CD14-positive monocyte (primary cell): ENCODE results near the gene PAK1IP1. TPM values are rescaled to one million over a fixed set of nuclear protein-coding genes. Genes with fewer than 3 reads are reported as not detected.
"Not testable (repeated sequence)": the region's sequence is repeated elsewhere in the genome, so short reads cannot be mapped to it uniquely, and the experiment has no call there.

Source experiments
- DNase-seq, 3 donors: peaks; one replicate each; pipeline ENCODE4 v3.0.0-alpha.2; 2011 to 2022
- H2AFZ ChIP-seq: 2 replicates; pipeline ENCODE4 v1.6.0; 2012; ENCODE audit warnings: mild to moderate bottlenecking, low read depth, low read length, inconsistent platforms; ENCODE audit not compliant: insufficient read depth, poor library complexity, severe bottlenecking
- H3K27ac ChIP-seq, 2 donors: 1 replicate in 1 of 2; 2 replicates in 1 of 2; pipeline ENCODE4 v1.5.1; 2012 to 2013; ENCODE audit warnings: low read length in 2 of 2, control low read depth in 1 of 2, inconsistent platforms in 1 of 2, low read depth in 1 of 2, mild to moderate bottlenecking in 1 of 2
- H3K27me3 ChIP-seq, 2 donors: one replicate each; pipeline versions ENCODE4 v1.6.0 to v1.6.1; 2011 to 2013; ENCODE audit warnings: low read length in 2 of 2; ENCODE audit not compliant: control insufficient read depth in 2 of 2, insufficient read depth in 2 of 2
- H3K36me3 ChIP-seq, 2 donors: replicated peaks in 1 of 2; 1 replicate in 1 of 2; 2 replicates in 1 of 2; pipeline versions ENCODE4 v1.5.1 to v1.6.1; 2012 to 2013; ENCODE audit warnings: low read length in 2 of 2, control low read depth in 1 of 2, inconsistent platforms in 1 of 2, mild to moderate bottlenecking in 1 of 2; ENCODE audit not compliant: insufficient read depth in 2 of 2, control insufficient read depth in 1 of 2
- H3K4me1 ChIP-seq, 2 donors: 1 replicate in 1 of 2; 2 replicates in 1 of 2; pipeline versions ENCODE4 v1.5.1 to v1.6.1; 2012 to 2013; ENCODE audit warnings: low read length in 2 of 2, control low read depth in 1 of 2, inconsistent platforms in 1 of 2, mild to moderate bottlenecking in 1 of 2, moderate library complexity in 1 of 2; ENCODE audit not compliant: insufficient read depth in 2 of 2, control insufficient read depth in 1 of 2
- H3K4me2 ChIP-seq: replicated peaks from 2 replicates; pipeline ENCODE3; 2012; ENCODE audit warnings: low read length, moderate library complexity, mild to moderate bottlenecking; ENCODE audit not compliant: poor library complexity, severe bottlenecking; ENCODE audit errors: extremely low read depth
- H3K4me3 ChIP-seq, 3 experiments: fragments of 200-600 bp in 1 of 3; sonication (generic) in 1 of 3; replicated peaks in 1 of 3; 1 replicate in 2 of 3; 2 replicates in 1 of 3; pipeline ENCODE4 v1.5.1; 2011 to 2013; ENCODE audit warnings: low read length in 3 of 3, mild to moderate bottlenecking in 3 of 3, control low read depth in 2 of 3, low read depth in 2 of 3, inconsistent platforms in 1 of 3, moderate library complexity in 1 of 3
- H3K79me2 ChIP-seq: 2 replicates; pipeline ENCODE4 v1.6.0; 2012; ENCODE audit warnings: mild to moderate bottlenecking, control low read depth, inconsistent platforms, low read length, moderate library complexity; ENCODE audit not compliant: insufficient read depth
- H3K9ac ChIP-seq: 2 replicates; pipeline ENCODE4 v1.6.0; 2017; ENCODE audit warnings: low read length, mild to moderate bottlenecking; ENCODE audit not compliant: insufficient read depth, poor library complexity, severe bottlenecking
- H3K9me3 ChIP-seq, 2 donors: replicated peaks in 1 of 2; 1 replicate in 1 of 2; 2 replicates in 1 of 2; pipeline versions ENCODE4 v1.5.1 to v1.6.1; 2012 to 2013; ENCODE audit warnings: low read length in 2 of 2, control low read depth in 1 of 2; ENCODE audit not compliant: control insufficient read depth in 1 of 2, insufficient read depth in 1 of 2
- H4K20me1 ChIP-seq: 2 replicates; pipeline ENCODE4 v1.6.0; 2012; ENCODE audit warnings: mild to moderate bottlenecking, low read length, control low read depth, moderate library complexity; ENCODE audit not compliant: insufficient read depth
- H3K27ac Mint-ChIP-seq, 7 donors: one replicate each; pipeline ENCODE4 v1.8.0; 2020; ENCODE audit warnings: mild to moderate bottlenecking in 7 of 7, mixed read lengths in 7 of 7, moderate library complexity in 6 of 7, inconsistent platforms in 2 of 7
- H3K27me3 Mint-ChIP-seq, 3 donors: one replicate each; pipeline ENCODE4 v1.8.0; 2021 to 2022; ENCODE audit warnings: low read depth in 3 of 3, mild to moderate bottlenecking in 3 of 3, mixed read lengths in 3 of 3, moderate library complexity in 3 of 3, inconsistent platforms in 1 of 3
- H3K36me3 Mint-ChIP-seq, 2 donors: one replicate each; pipeline ENCODE4 v1.8.0; 2020; ENCODE audit warnings: mixed read lengths in 2 of 2, inconsistent platforms in 1 of 2, mild to moderate bottlenecking in 1 of 2
- H3K4me1 Mint-ChIP-seq: one replicate; pipeline ENCODE4 v1.8.0; 2020; ENCODE audit warnings: mild to moderate bottlenecking, mixed read lengths
- H3K4me3 Mint-ChIP-seq, 2 donors: one replicate each; pipeline ENCODE4 v1.8.0; 2020; ENCODE audit warnings: mild to moderate bottlenecking in 2 of 2, mixed read lengths in 2 of 2, moderate library complexity in 1 of 2
- H3K9me3 Mint-ChIP-seq, 7 donors: one replicate each; pipeline ENCODE4 v1.8.0; 2020 to 2022; ENCODE audit warnings: mixed read lengths in 7 of 7, mild to moderate bottlenecking in 6 of 7, moderate library complexity in 6 of 7, inconsistent platforms in 2 of 7
- CTCF ChIP-seq: fragments of 200-600 bp; IDR thresholded peaks from one replicate; pipeline ENCODE4 v1.8.0; 2022; ENCODE audit warnings: antibody characterized with exemption, mild to moderate bottlenecking
- WGBS: methylation state at CpG from one replicate; pipeline ENCODE4 v1.1.5; 2013; ENCODE audit warnings: missing lambda C conversion rate; ENCODE audit not compliant: insufficient coverage; 5-methylcytosine and 5-hydroxymethylcytosine counted together
- intact Hi-C, 2 donors: fragments of 100-400 bp; cut with micrococcal nuclease; formaldehyde crosslinking; loops; one replicate each; pipeline versions ENCODE4 v1.15.0 to v1.15.1; 2023
- polyA plus RNA-seq, 3 donors: library from polyadenylated mRNA; depleted of rRNA in 1 of 3; unstranded in 2 of 3; stranded (reverse) in 1 of 3; fragments of 300-500 nt in 2 of 3; fragments of >200 nt in 1 of 3; fragmentation: Illumina TruSeq in 2 of 3; gene quantifications; 1 replicate in 2 of 3; 2 replicates in 1 of 3; pipeline ENCODE4 v1.2.3, GENCODE V29; 2012 to 2021

PAK1IP1 gene
- polyA plus RNA-seq, 3 donors: 6.2 to 13.3 (median 11.7) TPM

- no peak for TF ChIP-seq CTCF
Observed at GRCh38 chr6:10720265-10720959, 25.6 kb downstream of the PAK1IP1 start.

GRCh38 chr6:10720960-10721849 is 26.4 kb downstream of the PAK1IP1 start:
- Mint-ChIP-seq H3K4me1 (peaks cover 42% of the 10 kb centered on the region), H3K36me3 (peaks cover 12 to 14% of the 10 kb centered on the region in 2 donors), H3K27ac (peak overlapping the region in 5 of 7 donors; percentile 30 to 85 (median 65)), H3K9me3 (peaks cover 14 to 26% (median 18%) of the 10 kb centered on the region in 7 donors), H3K4me3 (peak overlapping the region; percentile 72 to 81)
- Histone ChIP-seq H3K4me1 (peaks cover 20 to 31% of the 10 kb centered on the region in 2 donors), H3K9ac (peak overlapping the region; percentile 64), H3K4me3 (peak overlapping the region; percentile 47 to 76 (median 56)), H3K9me3 (peaks cover 7 to 21% of the 10 kb centered on the region in 2 donors), H3K79me2 (peaks cover 15% of the 10 kb centered on the region), H3K27ac (peak overlapping the region; percentile 42 to 68), H3K4me2 (peak overlapping the region; percentile 79), H2AFZ (peak overlapping the region; percentile 82)
- H4K20me1 ChIP-seq, H3K27me3 Mint-ChIP-seq, intact Hi-C loops, H3K36me3 ChIP-seq, DNase-seq, H3K27me3 ChIP-seq: not testable (repeated sequence)
- 97% methylated on average over 10 of the region's 17 CpGs for WGBS

More at GRCh38 chr6:10720265-10720959, 25.6 kb downstream of the PAK1IP1 start:
- Histone ChIP-seq H4K20me1 (no peaks in the 10 kb centered on the region), H3K9ac (peak overlapping the region; percentile 64), H2AFZ (peak overlapping the region; percentile 82), H3K4me1 (peaks cover 20 to 31% of the 10 kb centered on the region in 2 donors), H3K27me3 (no peaks in the 10 kb centered on the region), H3K36me3 (no peaks in the 10 kb centered on the region), H3K4me2 (peak overlapping the region; percentile 79), H3K79me2 (peaks cover 15% of the 10 kb centered on the region), H3K4me3 (peak overlapping the region; percentile 47 to 76 (median 56)), H3K9me3 (peaks cover 7 to 21% of the 10 kb centered on the region in 2 donors), H3K27ac (peak overlapping the region; percentile 42 to 68)
- peaks cover 14 to 26% (median 18%) of the 10 kb centered on the region in 7 donors for H3K9me3 Mint-ChIP-seq
- H3K4me1 Mint-ChIP-seq: peaks cover 42% of the 10 kb centered on the region
- peak overlapping the region; percentile 78 to 81 for H3K4me3 Mint-ChIP-seq
- intact Hi-C loops: no loop called here
- H3K36me3 Mint-ChIP-seq: peaks cover 6 to 8% of the 10 kb centered on the region in 2 donors
- DNase-seq: peak in 2 of 3 donors; percentile 15 to 21
- 29% methylated on average over 45 of the region's 49 CpGs for WGBS
- H3K27me3 Mint-ChIP-seq: no peaks in the 10 kb centered on the region
- peak overlapping the region in 6 of 7 donors; percentile 30 to 85 (median 68) for H3K27ac Mint-ChIP-seq
